HepG2 (cell line): Measurements from ENCODE around the gene NEURL2. TPM values are rescaled to one million over a fixed set of nuclear protein-coding genes. Genes with fewer than 3 reads are reported as not detected.

Experiments
- NFYB ChIP-seq: sonication (generic); formaldehyde crosslinking; IDR thresholded peaks from 2 replicates; pipeline ENCODE4 v1.4.0; 2020; ENCODE audit warnings: missing genetic modification reagents
- TBX3 ChIP-seq: fragments of 450-650 bp; IDR thresholded peaks from 2 replicates; pipeline ENCODE4 v1.6.1; 2017; ENCODE audit warnings: antibody characterized with exemption, mild to moderate bottlenecking, inconsistent platforms, borderline replicate concordance
- ZNF292 ChIP-seq: sonication (generic); formaldehyde crosslinking; IDR thresholded peaks from 2 replicates; pipeline ENCODE4 v1.8.1; 2022; ENCODE audit warnings: mild to moderate bottlenecking, low read depth, missing genetic modification reagents, borderline replicate concordance
- ZSCAN31 ChIP-seq: sonication (generic); formaldehyde crosslinking; IDR thresholded peaks from 2 replicates; pipeline ENCODE4 v1.5.0; 2020; ENCODE audit warnings: low read depth, mild to moderate bottlenecking, missing genetic modification reagents
- polyA plus RNA-seq, 8 experiments: library from polyadenylated mRNA; depleted of rRNA in 3 of 8; stranded (reverse) in 7 of 8; unstranded in 1 of 8; fragments of >200 nt; fragmentation: Illumina TruSeq in 4 of 8; extraction: Trizol in 4 of 8; gene quantifications; 2 replicates each; pipeline versions ENCODE4 v1.2.1 to v1.2.3, GENCODE V29; 2011 to 2016; ENCODE audit warnings: low read depth in 4 of 8, missing spikeins in 1 of 8, mixed read lengths in 1 of 8; ENCODE audit not compliant: insufficient read depth in 1 of 8
- total RNA-seq, 5 experiments: library from RNA; depleted of rRNA; stranded (reverse); fragments of >200 nt; fragmentation: Illumina TruSeq; extraction: Trizol; gene quantifications; 2 replicates each; pipeline ENCODE4 v1.2.3, GENCODE V29; 2016; ENCODE audit warnings: low read depth in 1 of 5
- TF ChIP-seq, protein P1 (sequence below): sonication (generic); formaldehyde crosslinking; IDR thresholded peaks from 2 replicates; pipeline ENCODE4 v1.4.0; 2020; ENCODE audit warnings: mild to moderate bottlenecking, low read depth, missing genetic modification reagents
- TF ChIP-seq, protein P2 (sequence below): sonication (generic); formaldehyde crosslinking; IDR thresholded peaks from 2 replicates; pipeline ENCODE4 v1.4.0; 2020; ENCODE audit warnings: missing genetic modification reagents
- TF ChIP-seq, protein P3 (sequence below): sonication (generic); formaldehyde crosslinking; IDR thresholded peaks from 2 replicates; pipeline ENCODE4 v1.9.0; 2021; ENCODE audit warnings: mild to moderate bottlenecking, missing genetic modification reagents
- TF ChIP-seq, protein P4 (sequence below): sonication (generic); formaldehyde crosslinking; IDR thresholded peaks from 2 replicates; pipeline ENCODE4 v1.4.0; 2020; ENCODE audit warnings: missing genetic modification reagents, borderline replicate concordance
- TF ChIP-seq, protein P5 (sequence below): IDR thresholded peaks from 2 replicates; pipeline ENCODE4 v1.6.1; 2016; ENCODE audit warnings: low read depth

NEURL2 gene
- total and polyA plus RNA-seq, 2 of the 13 experiments (the other 11 are each of a cell fraction or from before 2014, with no cell fraction given) = 7.2 to 9.7 TPM

DNA sequence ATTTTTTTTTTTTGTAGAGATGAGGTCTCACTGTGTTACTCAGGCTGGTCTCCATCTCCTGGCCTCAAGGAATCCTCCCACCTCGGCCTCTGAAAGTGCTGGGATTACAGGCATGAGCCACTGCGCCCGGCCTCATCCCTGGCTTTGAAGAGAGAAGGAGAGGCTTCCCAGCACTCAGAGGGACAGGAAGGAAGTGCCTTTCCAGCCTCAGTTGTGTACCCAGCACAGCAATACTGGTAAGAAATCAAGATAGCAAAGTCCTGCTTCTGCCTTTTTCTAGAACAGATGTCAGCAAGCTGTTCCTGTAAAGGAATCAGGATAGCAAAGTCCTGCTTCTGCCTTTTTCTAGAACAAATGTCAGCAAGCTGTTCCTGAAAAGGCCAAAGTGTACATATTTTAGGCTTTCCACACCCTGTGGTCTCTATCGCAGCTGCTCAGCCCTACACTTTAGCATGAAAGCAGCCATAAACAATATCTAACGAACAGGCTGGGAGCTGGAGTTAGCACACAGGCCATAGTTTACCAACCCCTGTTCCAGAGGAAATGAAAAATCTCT lies 27.3 kb upstream of the NEURL2 start (continued):
- TF ChIP-seq NFYB (CRISPR knock-in tag) (no peak), ZSCAN31 (CRISPR knock-in tag) (0 out of 2 replicates have a peak, but pooled peaks have one; percentile 31), TBX3 (no peak), ZNF292 (CRISPR knock-in tag) (peak; percentile 45; the same call in 1 of the 2 replicates)
- TF ChIP-seq, protein P1, sequence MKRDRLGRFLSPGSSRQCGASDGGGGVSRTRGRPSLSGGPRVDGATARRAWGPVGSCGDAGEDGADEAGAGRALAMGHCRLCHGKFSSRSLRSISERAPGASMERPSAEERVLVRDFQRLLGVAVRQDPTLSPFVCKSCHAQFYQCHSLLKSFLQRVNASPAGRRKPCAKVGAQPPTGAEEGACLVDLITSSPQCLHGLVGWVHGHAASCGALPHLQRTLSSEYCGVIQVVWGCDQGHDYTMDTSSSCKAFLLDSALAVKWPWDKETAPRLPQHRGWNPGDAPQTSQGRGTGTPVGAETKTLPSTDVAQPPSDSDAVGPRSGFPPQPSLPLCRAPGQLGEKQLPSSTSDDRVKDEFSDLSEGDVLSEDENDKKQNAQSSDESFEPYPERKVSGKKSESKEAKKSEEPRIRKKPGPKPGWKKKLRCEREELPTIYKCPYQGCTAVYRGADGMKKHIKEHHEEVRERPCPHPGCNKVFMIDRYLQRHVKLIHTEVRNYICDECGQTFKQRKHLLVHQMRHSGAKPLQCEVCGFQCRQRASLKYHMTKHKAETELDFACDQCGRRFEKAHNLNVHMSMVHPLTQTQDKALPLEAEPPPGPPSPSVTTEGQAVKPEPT = no peak; the same call in 1 of the 2 replicates
- TF ChIP-seq, protein P2, sequence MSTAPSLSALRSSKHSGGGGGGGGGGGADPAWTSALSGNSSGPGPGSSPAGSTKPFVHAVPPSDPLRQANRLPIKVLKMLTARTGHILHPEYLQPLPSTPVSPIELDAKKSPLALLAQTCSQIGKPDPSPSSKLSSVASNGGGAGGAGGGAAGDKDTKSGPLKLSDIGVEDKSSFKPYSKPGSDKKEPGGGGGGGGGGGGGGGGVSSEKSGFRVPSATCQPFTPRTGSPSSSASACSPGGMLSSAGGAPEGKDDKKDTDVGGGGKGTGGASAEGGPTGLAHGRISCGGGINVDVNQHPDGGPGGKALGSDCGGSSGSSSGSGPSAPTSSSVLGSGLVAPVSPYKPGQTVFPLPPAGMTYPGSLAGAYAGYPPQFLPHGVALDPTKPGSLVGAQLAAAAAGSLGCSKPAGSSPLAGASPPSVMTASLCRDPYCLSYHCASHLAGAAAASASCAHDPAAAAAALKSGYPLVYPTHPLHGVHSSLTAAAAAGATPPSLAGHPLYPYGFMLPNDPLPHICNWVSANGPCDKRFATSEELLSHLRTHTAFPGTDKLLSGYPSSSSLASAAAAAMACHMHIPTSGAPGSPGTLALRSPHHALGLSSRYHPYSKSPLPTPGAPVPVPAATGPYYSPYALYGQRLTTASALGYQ (CRISPR knock-in tag) = 0 out of 2 replicates have a peak, but pooled peaks have one; percentile 27
- TF ChIP-seq, protein P3, sequence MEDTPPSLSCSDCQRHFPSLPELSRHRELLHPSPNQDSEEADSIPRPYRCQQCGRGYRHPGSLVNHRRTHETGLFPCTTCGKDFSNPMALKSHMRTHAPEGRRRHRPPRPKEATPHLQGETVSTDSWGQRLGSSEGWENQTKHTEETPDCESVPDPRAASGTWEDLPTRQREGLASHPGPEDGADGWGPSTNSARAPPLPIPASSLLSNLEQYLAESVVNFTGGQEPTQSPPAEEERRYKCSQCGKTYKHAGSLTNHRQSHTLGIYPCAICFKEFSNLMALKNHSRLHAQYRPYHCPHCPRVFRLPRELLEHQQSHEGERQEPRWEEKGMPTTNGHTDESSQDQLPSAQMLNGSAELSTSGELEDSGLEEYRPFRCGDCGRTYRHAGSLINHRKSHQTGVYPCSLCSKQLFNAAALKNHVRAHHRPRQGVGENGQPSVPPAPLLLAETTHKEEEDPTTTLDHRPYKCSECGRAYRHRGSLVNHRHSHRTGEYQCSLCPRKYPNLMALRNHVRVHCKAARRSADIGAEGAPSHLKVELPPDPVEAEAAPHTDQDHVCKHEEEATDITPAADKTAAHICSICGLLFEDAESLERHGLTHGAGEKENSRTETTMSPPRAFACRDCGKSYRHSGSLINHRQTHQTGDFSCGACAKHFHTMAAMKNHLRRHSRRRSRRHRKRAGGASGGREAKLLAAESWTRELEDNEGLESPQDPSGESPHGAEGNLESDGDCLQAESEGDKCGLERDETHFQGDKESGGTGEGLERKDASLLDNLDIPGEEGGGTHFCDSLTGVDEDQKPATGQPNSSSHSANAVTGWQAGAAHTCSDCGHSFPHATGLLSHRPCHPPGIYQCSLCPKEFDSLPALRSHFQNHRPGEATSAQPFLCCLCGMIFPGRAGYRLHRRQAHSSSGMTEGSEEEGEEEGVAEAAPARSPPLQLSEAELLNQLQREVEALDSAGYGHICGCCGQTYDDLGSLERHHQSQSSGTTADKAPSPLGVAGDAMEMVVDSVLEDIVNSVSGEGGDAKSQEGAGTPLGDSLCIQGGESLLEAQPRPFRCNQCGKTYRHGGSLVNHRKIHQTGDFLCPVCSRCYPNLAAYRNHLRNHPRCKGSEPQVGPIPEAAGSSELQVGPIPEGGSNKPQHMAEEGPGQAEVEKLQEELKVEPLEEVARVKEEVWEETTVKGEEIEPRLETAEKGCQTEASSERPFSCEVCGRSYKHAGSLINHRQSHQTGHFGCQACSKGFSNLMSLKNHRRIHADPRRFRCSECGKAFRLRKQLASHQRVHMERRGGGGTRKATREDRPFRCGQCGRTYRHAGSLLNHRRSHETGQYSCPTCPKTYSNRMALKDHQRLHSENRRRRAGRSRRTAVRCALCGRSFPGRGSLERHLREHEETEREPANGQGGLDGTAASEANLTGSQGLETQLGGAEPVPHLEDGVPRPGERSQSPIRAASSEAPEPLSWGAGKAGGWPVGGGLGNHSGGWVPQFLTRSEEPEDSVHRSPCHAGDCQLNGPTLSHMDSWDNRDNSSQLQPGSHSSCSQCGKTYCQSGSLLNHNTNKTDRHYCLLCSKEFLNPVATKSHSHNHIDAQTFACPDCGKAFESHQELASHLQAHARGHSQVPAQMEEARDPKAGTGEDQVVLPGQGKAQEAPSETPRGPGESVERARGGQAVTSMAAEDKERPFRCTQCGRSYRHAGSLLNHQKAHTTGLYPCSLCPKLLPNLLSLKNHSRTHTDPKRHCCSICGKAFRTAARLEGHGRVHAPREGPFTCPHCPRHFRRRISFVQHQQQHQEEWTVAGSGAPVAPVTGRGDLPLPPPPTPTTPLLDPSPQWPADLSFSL (CRISPR knock-in tag) = peak; percentile 67; the same call in 1 of the 2 replicates
- TF ChIP-seq, protein P4, sequence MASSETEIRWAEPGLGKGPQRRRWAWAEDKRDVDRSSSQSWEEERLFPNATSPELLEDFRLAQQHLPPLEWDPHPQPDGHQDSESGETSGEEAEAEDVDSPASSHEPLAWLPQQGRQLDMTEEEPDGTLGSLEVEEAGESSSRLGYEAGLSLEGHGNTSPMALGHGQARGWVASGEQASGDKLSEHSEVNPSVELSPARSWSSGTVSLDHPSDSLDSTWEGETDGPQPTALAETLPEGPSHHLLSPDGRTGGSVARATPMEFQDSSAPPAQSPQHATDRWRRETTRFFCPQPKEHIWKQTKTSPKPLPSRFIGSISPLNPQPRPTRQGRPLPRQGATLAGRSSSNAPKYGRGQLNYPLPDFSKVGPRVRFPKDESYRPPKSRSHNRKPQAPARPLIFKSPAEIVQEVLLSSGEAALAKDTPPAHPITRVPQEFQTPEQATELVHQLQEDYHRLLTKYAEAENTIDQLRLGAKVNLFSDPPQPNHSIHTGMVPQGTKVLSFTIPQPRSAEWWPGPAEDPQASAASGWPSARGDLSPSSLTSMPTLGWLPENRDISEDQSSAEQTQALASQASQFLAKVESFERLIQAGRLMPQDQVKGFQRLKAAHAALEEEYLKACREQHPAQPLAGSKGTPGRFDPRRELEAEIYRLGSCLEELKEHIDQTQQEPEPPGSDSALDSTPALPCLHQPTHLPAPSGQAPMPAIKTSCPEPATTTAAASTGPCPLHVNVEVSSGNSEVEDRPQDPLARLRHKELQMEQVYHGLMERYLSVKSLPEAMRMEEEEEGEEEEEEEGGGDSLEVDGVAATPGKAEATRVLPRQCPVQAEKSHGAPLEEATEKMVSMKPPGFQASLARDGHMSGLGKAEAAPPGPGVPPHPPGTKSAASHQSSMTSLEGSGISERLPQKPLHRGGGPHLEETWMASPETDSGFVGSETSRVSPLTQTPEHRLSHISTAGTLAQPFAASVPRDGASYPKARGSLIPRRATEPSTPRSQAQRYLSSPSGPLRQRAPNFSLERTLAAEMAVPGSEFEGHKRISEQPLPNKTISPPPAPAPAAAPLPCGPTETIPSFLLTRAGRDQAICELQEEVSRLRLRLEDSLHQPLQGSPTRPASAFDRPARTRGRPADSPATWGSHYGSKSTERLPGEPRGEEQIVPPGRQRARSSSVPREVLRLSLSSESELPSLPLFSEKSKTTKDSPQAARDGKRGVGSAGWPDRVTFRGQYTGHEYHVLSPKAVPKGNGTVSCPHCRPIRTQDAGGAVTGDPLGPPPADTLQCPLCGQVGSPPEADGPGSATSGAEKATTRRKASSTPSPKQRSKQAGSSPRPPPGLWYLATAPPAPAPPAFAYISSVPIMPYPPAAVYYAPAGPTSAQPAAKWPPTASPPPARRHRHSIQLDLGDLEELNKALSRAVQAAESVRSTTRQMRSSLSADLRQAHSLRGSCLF (CRISPR knock-in tag) = no peak
- TF ChIP-seq, protein P5, sequence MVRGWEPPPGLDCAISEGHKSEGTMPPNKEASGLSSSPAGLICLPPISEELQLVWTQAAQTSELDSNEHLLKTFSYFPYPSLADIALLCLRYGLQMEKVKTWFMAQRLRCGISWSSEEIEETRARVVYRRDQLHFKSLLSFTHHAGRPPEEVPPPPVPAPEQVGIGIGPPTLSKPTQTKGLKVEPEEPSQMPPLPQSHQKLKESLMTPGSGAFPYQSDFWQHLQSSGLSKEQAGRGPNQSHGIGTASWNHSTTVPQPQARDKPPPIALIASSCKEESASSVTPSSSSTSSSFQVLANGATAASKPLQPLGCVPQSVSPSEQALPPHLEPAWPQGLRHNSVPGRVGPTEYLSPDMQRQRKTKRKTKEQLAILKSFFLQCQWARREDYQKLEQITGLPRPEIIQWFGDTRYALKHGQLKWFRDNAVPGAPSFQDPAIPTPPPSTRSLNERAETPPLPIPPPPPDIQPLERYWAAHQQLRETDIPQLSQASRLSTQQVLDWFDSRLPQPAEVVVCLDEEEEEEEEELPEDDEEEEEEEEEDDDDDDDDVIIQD = 0 out of 2 replicates have a peak, but pooled peaks have one; percentile 34
